ENCODE measurements around the gene HS3ST3A1.

HS3ST3A1 gene

GRCh38 chr17:13491916-13492736 lies 109.6 kb downstream of the HS3ST3A1 start:
- TF ChIP-seq POLR2A (IDR thresholded peaks at IDR 0.05; ENCODE audit: low read depth, low read length): no peak
- DNase-seq (ENCODE audit: insufficient read length, low spot score) (no peak), FAIRE-seq (peak; percentile 23)

GRCh38 chr17:13491491-13491890 lies 110.2 kb downstream of the HS3ST3A1 start:
- FAIRE-seq: peak; percentile 53
- TF ChIP-seq POLR2A (IDR thresholded peaks at IDR 0.05; ENCODE audit: low read depth, low read length): no peak

GRCh38 chr17:13490906-13491482 lies 110.7 kb downstream of the HS3ST3A1 start:
- DNase-seq (ENCODE audit: insufficient read length, low spot score): no peak
- TF ChIP-seq POLR2A (IDR thresholded peaks at IDR 0.05; ENCODE audit: low read depth, low read length): no peak
- peak; percentile 23 for FAIRE-seq

More at GRCh38 chr17:13491491-13491890, 110.2 kb downstream of the HS3ST3A1 start:
- no peak for DNase-seq (ENCODE audit: insufficient read length, low spot score)

- TF ChIP-seq POLR2A (IDR thresholded peaks at IDR 0.05; ENCODE audit: low read depth, low read length): no peak
- FAIRE-seq: no peak
Observed at GRCh38 chr17:13490427-13490826, 111.3 kb downstream of the HS3ST3A1 start.

GRCh38 chr17:13485327-13485726 lies 116.4 kb downstream of the HS3ST3A1 start:
- FAIRE-seq (no peak), DNase-seq (ENCODE audit: insufficient read length, low spot score) (no peak)
- no peak for TF ChIP-seq POLR2A (IDR thresholded peaks at IDR 0.05; ENCODE audit: low read depth, low read length)

More at GRCh38 chr17:13490427-13490826, 111.3 kb downstream of the HS3ST3A1 start:
- no peak for DNase-seq (ENCODE audit: insufficient read length, low spot score)

GRCh38 chr17:13484020-13484419 lies 117.7 kb downstream of the HS3ST3A1 start:
- DNase-seq (ENCODE audit: insufficient read length, low spot score) (no peak), FAIRE-seq (peak; percentile 82)
- TF ChIP-seq POLR2A (IDR thresholded peaks at IDR 0.05; ENCODE audit: low read depth, low read length): no peak

- FAIRE-seq (no peak), DNase-seq (ENCODE audit: insufficient read length, low spot score) (no peak)
- TF ChIP-seq POLR2A (IDR thresholded peaks at IDR 0.05; ENCODE audit: low read depth, low read length): no peak
Observed at GRCh38 chr17:13480877-13481276, 120.9 kb downstream of the HS3ST3A1 start.

GRCh38 chr17:13478326-13478830 lies 123.4 kb downstream of the HS3ST3A1 start:
- no peak for TF ChIP-seq POLR2A (IDR thresholded peaks at IDR 0.05; ENCODE audit: low read depth, low read length)
- DNase-seq (ENCODE audit: insufficient read length, low spot score): no peak
- FAIRE-seq: no peak

GRCh38 chr17:13477180-13477611 lies 124.5 kb downstream of the HS3ST3A1 start:
- TF ChIP-seq POLR2A (IDR thresholded peaks at IDR 0.05; ENCODE audit: low read depth, low read length): no peak
- DNase-seq (ENCODE audit: insufficient read length, low spot score) (no peak), FAIRE-seq (peak; percentile 48)

- FAIRE-seq (no peak), DNase-seq (ENCODE audit: insufficient read length, low spot score) (no peak)
- no peak for TF ChIP-seq POLR2A (IDR thresholded peaks at IDR 0.05; ENCODE audit: low read depth, low read length)
Observed at GRCh38 chr17:13476720-13477119, 125.0 kb downstream of the HS3ST3A1 start.

- no peak for DNase-seq (ENCODE audit: insufficient read length, low spot score)
- no peak for TF ChIP-seq POLR2A (IDR thresholded peaks at IDR 0.05; ENCODE audit: low read depth, low read length)
- FAIRE-seq: no peak
Observed at GRCh38 chr17:13475574-13476223, 126.0 kb downstream of the HS3ST3A1 start.

GRCh38 chr17:13474073-13474800 lies 127.5 kb downstream of the HS3ST3A1 start:
- no peak for TF ChIP-seq POLR2A (IDR thresholded peaks at IDR 0.05; ENCODE audit: low read depth, low read length)
- FAIRE-seq (no peak), DNase-seq (ENCODE audit: insufficient read length, low spot score) (no peak)

GRCh38 chr17:13465678-13466077 lies 136.1 kb downstream of the HS3ST3A1 start:
- FAIRE-seq (no peak), DNase-seq (ENCODE audit: insufficient read length, low spot score) (no peak)
- TF ChIP-seq POLR2A (IDR thresholded peaks at IDR 0.05; ENCODE audit: low read depth, low read length): no peak

Measured in H54 (cell line).